ENCODE measurements around the gene RNFT2. TPM values are rescaled to one million over a fixed set of nuclear protein-coding genes. Genes with fewer than 3 reads are reported as not detected.

Gene RNFT2
- total RNA-seq, 6 experiments from 2014 or later = 7.1 to 12.0 (median 11.2) TPM

GRCh38 chr12:116879509-116880212 lies 141.5 kb downstream of the RNFT2 start:
- Mint-ChIP-seq H3K9me3 (peaks cover 5% of the 10 kb centered on the region), H3K27ac (no peak overlapping the region), H3K4me3 (peak overlapping the region; percentile 85), H3K36me3 (ENCODE audit: low read depth) (no peaks in the 10 kb centered on the region), H3K27me3 (ENCODE audit: insufficient read depth) (peaks cover 44% of the 10 kb centered on the region), H3K4me1 (ENCODE audit: low read depth) (peaks cover 32% of the 10 kb centered on the region)
- DNase-seq = no peak
- no peak for TF ChIP-seq CTCF (IDR thresholded peaks at IDR 0.05)

- Mint-ChIP-seq H3K9me3 (no peaks in the 10 kb centered on the region), H3K27me3 (ENCODE audit: insufficient read depth) (peaks cover 42% of the 10 kb centered on the region), H3K4me3 (peak overlapping the region; percentile 82), H3K27ac (no peak overlapping the region), H3K36me3 (ENCODE audit: low read depth) (no peaks in the 10 kb centered on the region), H3K4me1 (ENCODE audit: low read depth) (peaks cover 32% of the 10 kb centered on the region)
- TF ChIP-seq CTCF (IDR thresholded peaks at IDR 0.05) = no peak
- no peak for DNase-seq
Measured at GRCh38 chr12:116880213-116880816, 142.2 kb downstream of the RNFT2 start.

- Mint-ChIP-seq H3K9me3 (no peaks in the 10 kb centered on the region), H3K27ac (no peak overlapping the region)
Measured at GRCh38 chr12:116880817-116881324, 142.8 kb downstream of the RNFT2 start.

GRCh38 chr12:116881325-116881876 lies 143.3 kb downstream of the RNFT2 start, which contains the start of gene HRK:
TSS of gene HRK (minus strand) at chr12:116881441. CDS start at chr12:116881307, 134 bp downstream.
- Mint-ChIP-seq H3K36me3 (ENCODE audit: low read depth) (no peaks in the 10 kb centered on the region), H3K27me3 (ENCODE audit: insufficient read depth) (peaks cover 42% of the 10 kb centered on the region), H3K4me3 (peak within 1 kb of the TSS; percentile 82), H3K4me1 (ENCODE audit: low read depth) (peaks cover 32% of the 10 kb centered on the region), H3K9me3 (no peaks in the 10 kb centered on the region), H3K27ac (no peak within 1 kb of the TSS)
- DNase-seq = no peak
- no peak for TF ChIP-seq CTCF (IDR thresholded peaks at IDR 0.05)

More at GRCh38 chr12:116880817-116881324, 142.8 kb downstream of the RNFT2 start:
- no peak for TF ChIP-seq CTCF (IDR thresholded peaks at IDR 0.05)
- Mint-ChIP-seq H3K36me3 (ENCODE audit: low read depth) (no peaks in the 10 kb centered on the region), H3K4me3 (peak overlapping the region; percentile 82), H3K4me1 (ENCODE audit: low read depth) (peaks cover 32% of the 10 kb centered on the region), H3K27me3 (ENCODE audit: insufficient read depth) (peaks cover 41% of the 10 kb centered on the region)
- DNase-seq = no peak

- Mint-ChIP-seq H3K4me1 (ENCODE audit: low read depth) (peaks cover 32% of the 10 kb centered on the region), H3K4me3 (peak overlapping the region; percentile 67), H3K36me3 (ENCODE audit: low read depth) (no peaks in the 10 kb centered on the region), H3K9me3 (no peaks in the 10 kb centered on the region), H3K27me3 (ENCODE audit: insufficient read depth) (peaks cover 36% of the 10 kb centered on the region), H3K27ac (no peak overlapping the region)
- TF ChIP-seq CTCF (IDR thresholded peaks at IDR 0.05) = no peak
- DNase-seq = no peak
Measured at GRCh38 chr12:116881877-116882507, 143.9 kb downstream of the RNFT2 start.

Measured in HFFc6 (cell line).